Liver (tissue), 9 donors: Measurements from ENCODE around the gene ZNF57. TPM values are rescaled to one million over a fixed set of nuclear protein-coding genes. Genes with fewer than 3 reads are reported as not detected.

Source experiments
- DNase-seq: peaks from one replicate; pipeline ENCODE4 v3.0.0-alpha.2; 2017; ENCODE audit warnings: low spot score
- H3K27ac ChIP-seq, 2 donors: one replicate each; pipeline ENCODE4 v1.7.0; 2013; ENCODE audit warnings: inconsistent platforms in 2 of 2, low read length in 2 of 2, control low read depth in 1 of 2, low read depth in 1 of 2, mild to moderate bottlenecking in 1 of 2
- H3K27me3 ChIP-seq, 4 donors: one replicate each; pipeline versions ENCODE4 v1.6.1 to v1.7.0; 2013; ENCODE audit warnings: low read length in 3 of 4, inconsistent platforms in 1 of 4, mild to moderate bottlenecking in 1 of 4, moderate library complexity in 1 of 4; ENCODE audit not compliant: control insufficient read depth in 4 of 4, insufficient read depth in 4 of 4
- H3K36me3 ChIP-seq, 4 donors: one replicate each; pipeline versions ENCODE4 v1.6.1 to v1.7.0; 2013; ENCODE audit warnings: low read length in 3 of 4, mild to moderate bottlenecking in 3 of 4, low read depth in 1 of 4, moderate library complexity in 1 of 4; ENCODE audit not compliant: control insufficient read depth in 4 of 4, insufficient read depth in 3 of 4
- H3K4me1 ChIP-seq, 4 donors: one replicate each; pipeline versions ENCODE4 v1.6.1 to v1.7.0; 2013; ENCODE audit warnings: low read length in 3 of 4, mild to moderate bottlenecking in 3 of 4, moderate library complexity in 1 of 4; ENCODE audit not compliant: control insufficient read depth in 4 of 4, insufficient read depth in 4 of 4
- H3K4me3 ChIP-seq, 3 donors: one replicate each; pipeline versions ENCODE4 v1.6.1 to v1.7.0; 2013; ENCODE audit warnings: low read length in 3 of 3, control low read depth in 1 of 3, low read depth in 1 of 3, mild to moderate bottlenecking in 1 of 3
- H3K9ac ChIP-seq, 2 donors: one replicate each; pipeline ENCODE4 v1.7.0; 2013; ENCODE audit warnings: low read length in 2 of 2, mild to moderate bottlenecking in 2 of 2, moderate library complexity in 2 of 2, control low read depth in 1 of 2, low read depth in 1 of 2
- H3K9me3 ChIP-seq, 4 donors: one replicate each; pipeline versions ENCODE4 v1.6.1 to v1.7.0; 2013; ENCODE audit warnings: low read length in 3 of 4; ENCODE audit not compliant: control insufficient read depth in 4 of 4
- CTCF ChIP-seq: fragments of 150-350 bp; IDR thresholded peaks from 2 replicates; pipeline ENCODE4 v1.5.1; 2017; ENCODE audit warnings: improper control_type of control experiment, low read depth, low read length; ENCODE audit not compliant: missing input control
- EGR1 ChIP-seq, 2 donors: IDR thresholded peaks; 2 replicates each; pipeline ENCODE4 v1.6.1; 2016 to 2018; ENCODE audit warnings: antibody characterized with exemption in 2 of 2, low read depth in 2 of 2
- FOXA2 ChIP-seq: IDR thresholded peaks from 2 replicates; pipeline ENCODE4 v1.6.1; 2016; ENCODE audit warnings: antibody characterized with exemption
- GABPA ChIP-seq, 2 donors: IDR thresholded peaks in 1 of 2; conservative IDR thresholded peaks in 1 of 2; 2 replicates each; pipeline ENCODE4 v1.6.1; 2016; ENCODE audit warnings: antibody characterized with exemption in 2 of 2, mild to moderate bottlenecking in 1 of 2, moderate library complexity in 1 of 2
- HNF4A ChIP-seq, 2 donors: conservative IDR thresholded peaks; 2 replicates each; pipeline ENCODE4 v1.6.1; 2016; ENCODE audit warnings: antibody characterized with exemption in 2 of 2, mild to moderate bottlenecking in 2 of 2
- HNF4G ChIP-seq: IDR thresholded peaks from 2 replicates; pipeline ENCODE4 v1.6.1; 2016; ENCODE audit warnings: antibody characterized with exemption
- JUND ChIP-seq, 2 donors: IDR thresholded peaks; 2 replicates each; pipeline ENCODE4 v1.6.1; 2016; ENCODE audit warnings: antibody characterized with exemption in 2 of 2
- NR2F2 ChIP-seq: IDR thresholded peaks from 2 replicates; pipeline ENCODE4 v1.6.1; 2016; ENCODE audit warnings: antibody characterized with exemption
- RAD21 ChIP-seq, 2 donors: IDR thresholded peaks; 2 replicates each; pipeline ENCODE4 v1.6.1; 2016; ENCODE audit warnings: antibody characterized with exemption in 2 of 2, mild to moderate bottlenecking in 2 of 2
- RXRA ChIP-seq, 2 donors: IDR thresholded peaks; 2 replicates each; pipeline ENCODE4 v1.6.1; 2017 to 2018; ENCODE audit warnings: antibody characterized with exemption in 2 of 2, mild to moderate bottlenecking in 1 of 2
- SP1 ChIP-seq: IDR thresholded peaks from 2 replicates; pipeline ENCODE4 v1.6.1; 2018; ENCODE audit warnings: antibody characterized with exemption, mild to moderate bottlenecking
- TAF1 ChIP-seq: conservative IDR thresholded peaks from 2 replicates; pipeline ENCODE4 v1.6.1; 2016; ENCODE audit warnings: antibody characterized with exemption, mild to moderate bottlenecking
- YY1 ChIP-seq: IDR thresholded peaks from 2 replicates; pipeline ENCODE4 v1.6.1; 2016; ENCODE audit warnings: antibody characterized with exemption, mild to moderate bottlenecking
- ZBTB33 ChIP-seq: IDR thresholded peaks from 2 replicates; pipeline ENCODE4 v1.6.1; 2016; ENCODE audit warnings: antibody characterized with exemption
- WGBS: extraction: QIAGEN DNeasy Blood & Tissue Kit; methylation state at CpG from one replicate; pipeline ENCODE4 v1.1.7; 2013; 5-methylcytosine and 5-hydroxymethylcytosine counted together
- polyA plus RNA-seq, 2 donors: library from polyadenylated mRNA; stranded (reverse) in 1 of 2; unstranded in 1 of 2; fragments of 200-250 nt in 1 of 2; fragments of >200 nt in 1 of 2; fragmentation: Nextera tagmentation in 1 of 2; extraction: Ambion mirVana in 1 of 2; gene quantifications; one replicate each; pipeline versions ENCODE4 v1.2.1 to v1.2.3, GENCODE V29; 2013 to 2015
- total RNA-seq, 2 donors: library from RNA; depleted of rRNA; stranded (reverse); fragments of >200 nt; gene quantifications; one replicate each; pipeline ENCODE4 v1.2.3, GENCODE V29; 2014
- TF ChIP-seq, protein P1 (sequence below): IDR thresholded peaks from 2 replicates; pipeline ENCODE4 v1.6.1; 2016; ENCODE audit warnings: antibody characterized with exemption
- TF ChIP-seq, protein P2 (sequence below): IDR thresholded peaks from 2 replicates; pipeline ENCODE4 v1.6.1; 2016; ENCODE audit warnings: antibody characterized with exemption, mild to moderate bottlenecking
- TF ChIP-seq, protein P3 (sequence below): IDR thresholded peaks from 2 replicates; pipeline ENCODE4 v1.6.1; 2016; ENCODE audit warnings: antibody characterized with exemption
- donor health status: healthy.
- donor health status: healthy.
- donor health status: healthy.
- donor health status: healthy.
- donor health status: healthy.

Gene ZNF57
- total and polyA plus RNA-seq, 4 donors: 1.3 to 2.8 (median 1.8) TPM

DNA sequence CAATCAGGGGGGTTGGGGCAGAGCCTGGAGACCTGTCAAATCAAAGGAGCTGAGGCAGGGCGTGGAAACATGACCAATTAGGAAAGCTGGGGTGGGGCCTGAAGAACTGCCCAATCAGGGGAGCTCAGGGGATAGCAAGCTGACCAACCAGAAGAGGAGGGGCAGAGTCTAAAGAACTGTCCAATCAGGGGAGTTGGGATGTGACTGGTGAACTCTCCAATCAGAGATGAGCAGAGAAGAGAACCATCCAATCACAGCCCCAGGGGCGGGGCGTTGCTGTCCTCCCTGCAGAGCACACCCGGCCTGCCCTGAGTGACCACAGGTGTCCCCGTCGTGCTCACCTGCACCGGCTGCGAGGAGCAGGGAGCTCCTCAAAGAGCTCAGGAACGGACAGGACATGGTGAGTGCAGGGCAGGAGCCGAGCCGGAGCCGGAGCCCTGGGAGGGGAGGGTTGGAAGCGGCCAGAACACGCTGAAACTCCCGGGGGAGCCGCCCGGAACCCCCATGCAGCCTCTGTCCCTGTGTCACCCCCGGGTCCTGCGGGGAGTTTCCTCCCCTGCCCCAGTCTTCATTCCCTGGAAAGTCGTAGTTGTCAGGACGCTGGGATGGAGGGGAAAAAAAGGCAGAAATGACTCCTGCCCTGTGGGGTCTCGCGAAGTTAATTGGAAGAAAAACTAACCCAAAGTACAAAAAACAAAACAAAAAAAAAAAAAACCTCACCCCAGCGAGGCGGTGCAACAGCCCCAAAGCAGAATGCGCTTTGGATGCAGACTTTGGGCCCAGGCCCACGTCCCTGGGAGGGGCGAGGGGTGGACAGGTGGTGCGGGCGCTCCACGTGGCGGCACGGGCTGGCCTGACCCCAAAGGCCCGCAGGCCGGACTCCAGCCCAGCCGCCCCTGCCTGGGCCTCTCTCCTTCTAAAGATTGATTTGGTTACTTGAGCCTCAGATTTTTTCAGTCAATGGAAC is 33.4 kb upstream of the ZNF57 start, which contains the start of gene ZNF556:
TSS of gene ZNF556 (plus strand) at position 311 of the 967 bp plus-strand sequence. CDS start at position 398, 87 bp downstream.
- TF ChIP-seq RAD21 (IDR thresholded peaks at IDR 0.05) (no peak), GABPA (IDR thresholded peaks at IDR 0.05 in 1 of 2, conservative IDR thresholded peaks at IDR 0.05 in 1 of 2) (no peak), CTCF (no peak), EGR1 (IDR thresholded peaks at IDR 0.05; ENCODE audit: low read depth in 2 of 2) (no peak), HNF4G (no peak), TAF1 (no peak), FOXA2 (no peak), NR2F2 (no peak), SP1 (no peak), YY1 (no peak), RXRA (IDR thresholded peaks at IDR 0.05) (no peak), JUND (IDR thresholded peaks at IDR 0.05) (no peak), HNF4A (conservative IDR thresholded peaks at IDR 0.05) (no peak), ZBTB33 (no peak)
- TF ChIP-seq, protein P1, sequence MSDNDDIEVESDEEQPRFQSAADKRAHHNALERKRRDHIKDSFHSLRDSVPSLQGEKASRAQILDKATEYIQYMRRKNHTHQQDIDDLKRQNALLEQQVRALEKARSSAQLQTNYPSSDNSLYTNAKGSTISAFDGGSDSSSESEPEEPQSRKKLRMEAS: no peak
- TF ChIP-seq, protein P2, sequence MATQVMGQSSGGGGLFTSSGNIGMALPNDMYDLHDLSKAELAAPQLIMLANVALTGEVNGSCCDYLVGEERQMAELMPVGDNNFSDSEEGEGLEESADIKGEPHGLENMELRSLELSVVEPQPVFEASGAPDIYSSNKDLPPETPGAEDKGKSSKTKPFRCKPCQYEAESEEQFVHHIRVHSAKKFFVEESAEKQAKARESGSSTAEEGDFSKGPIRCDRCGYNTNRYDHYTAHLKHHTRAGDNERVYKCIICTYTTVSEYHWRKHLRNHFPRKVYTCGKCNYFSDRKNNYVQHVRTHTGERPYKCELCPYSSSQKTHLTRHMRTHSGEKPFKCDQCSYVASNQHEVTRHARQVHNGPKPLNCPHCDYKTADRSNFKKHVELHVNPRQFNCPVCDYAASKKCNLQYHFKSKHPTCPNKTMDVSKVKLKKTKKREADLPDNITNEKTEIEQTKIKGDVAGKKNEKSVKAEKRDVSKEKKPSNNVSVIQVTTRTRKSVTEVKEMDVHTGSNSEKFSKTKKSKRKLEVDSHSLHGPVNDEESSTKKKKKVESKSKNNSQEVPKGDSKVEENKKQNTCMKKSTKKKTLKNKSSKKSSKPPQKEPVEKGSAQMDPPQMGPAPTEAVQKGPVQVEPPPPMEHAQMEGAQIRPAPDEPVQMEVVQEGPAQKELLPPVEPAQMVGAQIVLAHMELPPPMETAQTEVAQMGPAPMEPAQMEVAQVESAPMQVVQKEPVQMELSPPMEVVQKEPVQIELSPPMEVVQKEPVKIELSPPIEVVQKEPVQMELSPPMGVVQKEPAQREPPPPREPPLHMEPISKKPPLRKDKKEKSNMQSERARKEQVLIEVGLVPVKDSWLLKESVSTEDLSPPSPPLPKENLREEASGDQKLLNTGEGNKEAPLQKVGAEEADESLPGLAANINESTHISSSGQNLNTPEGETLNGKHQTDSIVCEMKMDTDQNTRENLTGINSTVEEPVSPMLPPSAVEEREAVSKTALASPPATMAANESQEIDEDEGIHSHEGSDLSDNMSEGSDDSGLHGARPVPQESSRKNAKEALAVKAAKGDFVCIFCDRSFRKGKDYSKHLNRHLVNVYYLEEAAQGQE: no peak
- TF ChIP-seq, protein P3, sequence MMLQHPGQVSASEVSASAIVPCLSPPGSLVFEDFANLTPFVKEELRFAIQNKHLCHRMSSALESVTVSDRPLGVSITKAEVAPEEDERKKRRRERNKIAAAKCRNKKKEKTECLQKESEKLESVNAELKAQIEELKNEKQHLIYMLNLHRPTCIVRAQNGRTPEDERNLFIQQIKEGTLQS: no peak
- Histone ChIP-seq H3K36me3 (no peaks in the 10 kb centered on the region), H3K9ac (no peak within 1 kb of the TSS), H3K9me3 (peaks cover 0 to 5% (median under 1%) of the 10 kb centered on the region in 4 donors), H3K4me3 (no peak within 1 kb of the TSS), H3K27me3 (no peaks in the 10 kb centered on the region), H3K27ac (no peak within 1 kb of the TSS), H3K4me1 (no peaks in the 10 kb centered on the region)
- 85% methylated on average over 36 of the region's 36 CpGs for WGBS
- no peak for DNase-seq
